ENCODE measurements around the gene PARD6A.
"Not testable (repeated sequence)": the region's sequence is repeated elsewhere in the genome, so short reads cannot be mapped to it uniquely, and the experiment has no call there.

PARD6A gene

GRCh38 chr16:67685388-67686112 lies 24.8 kb downstream of the PARD6A start:
- no peak for DNase-seq (ENCODE audit: low read depth in 2 of 2)

- DNase-seq (ENCODE audit: low read depth in 2 of 2): not testable (repeated sequence)
Observed at GRCh38 chr16:67693517-67694285, 32.9 kb downstream of the PARD6A start.

GRCh38 chr16:67694611-67695010 lies 33.9 kb downstream of the PARD6A start:
- DNase-seq (ENCODE audit: low read depth in 2 of 2): no peak

GRCh38 chr16:67697422-67698185 lies 36.8 kb downstream of the PARD6A start:
- DNase-seq (ENCODE audit: low read depth in 2 of 2): no peak

GRCh38 chr16:67699265-67699664 lies 38.5 kb downstream of the PARD6A start:
- DNase-seq (ENCODE audit: low read depth in 2 of 2): no peak

GRCh38 chr16:67701420-67701819 lies 40.7 kb downstream of the PARD6A start:
- no peak for DNase-seq (ENCODE audit: low read depth in 2 of 2)

GRCh38 chr16:67702130-67702529 lies 41.4 kb downstream of the PARD6A start:
- DNase-seq (ENCODE audit: low read depth in 2 of 2): no peak

GRCh38 chr16:67703626-67704025 lies 42.9 kb downstream of the PARD6A start:
- DNase-seq (ENCODE audit: low read depth in 2 of 2): no peak

GRCh38 chr16:67704110-67704509 lies 43.4 kb downstream of the PARD6A start:
- DNase-seq (ENCODE audit: low read depth in 2 of 2): no peak

GRCh38 chr16:67707210-67707609 lies 46.5 kb downstream of the PARD6A start:
- no peak for DNase-seq (ENCODE audit: low read depth in 2 of 2)

GRCh38 chr16:67707790-67708189 lies 47.0 kb downstream of the PARD6A start:
- DNase-seq (ENCODE audit: low read depth in 2 of 2): no peak

GRCh38 chr16:67708368-67708771 lies 47.6 kb downstream of the PARD6A start:
- DNase-seq (ENCODE audit: low read depth in 2 of 2): no peak

GRCh38 chr16:67709050-67709449 lies 48.3 kb downstream of the PARD6A start:
- DNase-seq (ENCODE audit: low read depth in 2 of 2): no peak

- no peak for DNase-seq (ENCODE audit: low read depth in 2 of 2)
Observed at GRCh38 chr16:67710607-67711006, 49.8 kb downstream of the PARD6A start.

Data from fibroblast of skin of left quadriceps (primary cell).